A673 (cell line): Measurements from ENCODE around the gene SIGLEC8. TPM values are rescaled to one million over a fixed set of nuclear protein-coding genes. Genes with fewer than 3 reads are reported as not detected.
"Not testable (repeated sequence)": the region's sequence is repeated elsewhere in the genome, so short reads cannot be mapped to it uniquely, and the experiment has no call there.

Experiments
- BruUV-seq: library from RNA; stranded (reverse); fragments of 400-500 nt; replicated peaks from 2 replicates; lab custom pipeline; 2021; lab: Mats Ljungman, UMichigan
- CTCF ChIA-PET: fragments of 300-600 bp; sonication (Branson Sonifier 250); formaldehyde crosslinking; loops from one replicate; lab custom pipeline; 2022; ENCODE audit warnings: antibody characterized with exemption; lab: Charles Lee
- POLR2A ChIA-PET: fragments of 300-600 bp; sonication (Branson Sonifier 250); formaldehyde crosslinking; loops from one replicate; lab custom pipeline; 2022; ENCODE audit warnings: antibody characterized with exemption; ENCODE audit not compliant: low non-redundant PET; lab: Charles Lee
- DNase-seq: peaks from one replicate; pipeline ENCODE4 v3.0.0-alpha.2; 2015; ENCODE audit warnings: low spot score
- H3K27ac ChIP-seq: fragments of 200-600 bp; sonication (generic); 2 replicates; pipeline ENCODE4 v1.5.1; 2016; ENCODE audit warnings: mixed run types, low read depth, mild to moderate bottlenecking, mixed read lengths, antibody characterized with exemption, low read length; ENCODE audit not compliant: poor library complexity, severe bottlenecking
- H3K27me3 ChIP-seq: fragments of 200-600 bp; sonication (generic); replicated peaks from 2 replicates; pipeline ENCODE4 v1.6.1; 2017; ENCODE audit warnings: mixed run types, low read depth, mild to moderate bottlenecking, mixed read lengths, antibody characterized with exemption, low read length; ENCODE audit not compliant: insufficient read depth, poor library complexity
- H3K36me3 ChIP-seq: fragments of 200-600 bp; sonication (generic); 2 replicates; pipeline ENCODE4 v1.6.1; 2016; ENCODE audit warnings: mixed run types, mild to moderate bottlenecking, mixed read lengths, antibody characterized with exemption, low read length; ENCODE audit not compliant: insufficient read depth, poor library complexity, severe bottlenecking
- H3K4me1 ChIP-seq: fragments of 200-600 bp; sonication (generic); 2 replicates; pipeline ENCODE4 v1.6.1; 2017; ENCODE audit warnings: mixed run types, mild to moderate bottlenecking, mixed read lengths, antibody characterized with exemption, low read length; ENCODE audit not compliant: insufficient read depth, poor library complexity, severe bottlenecking
- H3K4me3 ChIP-seq: fragments of 200-600 bp; sonication (generic); 2 replicates; pipeline ENCODE4 v1.5.1; 2016; ENCODE audit warnings: low read depth, mixed run types, mild to moderate bottlenecking, mixed read lengths, low read length; ENCODE audit not compliant: poor library complexity, severe bottlenecking
- H3K9me3 ChIP-seq: fragments of 200-600 bp; sonication (generic); 2 replicates; pipeline ENCODE4 v1.6.1; 2016; ENCODE audit warnings: mixed run types, low read depth, mild to moderate bottlenecking, mixed read lengths, antibody characterized with exemption, low read length; ENCODE audit not compliant: poor library complexity, severe bottlenecking
- CTCF ChIP-seq: fragments of 300-800, 200-600 bp; sonication (generic); conservative IDR thresholded peaks from 2 replicates; pipeline ENCODE4 v1.5.1; 2017; ENCODE audit warnings: low read depth, mild to moderate bottlenecking, antibody characterized with exemption, low read length, moderate library complexity, mixed read lengths
- EZH2 ChIP-seq: fragments of 200-600 bp; sonication (generic); IDR thresholded peaks from 2 replicates; pipeline ENCODE4 v1.6.1; 2017; ENCODE audit warnings: borderline replicate concordance, low read depth, mild to moderate bottlenecking, mixed read lengths, antibody characterized with exemption, low read length; ENCODE audit not compliant: poor library complexity, severe bottlenecking
- intact Hi-C: fragments of 100-400 bp; cut with micrococcal nuclease; formaldehyde crosslinking; loops from one replicate; pipeline ENCODE4 v1.10.0; 2022; ENCODE audit not compliant: unreplicated experiment
- total RNA-seq: library from RNA; stranded (reverse); gene quantifications from 2 replicates; pipeline ENCODE4 v1.2.3, GENCODE V29; 2021

SIGLEC8 gene
- total RNA-seq, 1 experiment from 2014 or later, result not detected

GRCh38 chr19:51448411-51449016 is 9.7 kb downstream of the SIGLEC8 start:
- BruUV-seq, result no TSS peak
- Histone ChIP-seq H3K9me3 (no peaks in the 10 kb centered on the region), H3K4me3 (no peak overlapping the region), H3K4me1 (no peaks in the 10 kb centered on the region), H3K27me3 (peaks cover 34% of the 10 kb centered on the region), H3K36me3 (no peaks in the 10 kb centered on the region), H3K27ac (no peak overlapping the region)
- intact Hi-C loops, result no loop called here
- no peak for TF ChIP-seq CTCF
- no peak for TF ChIP-seq EZH2
- POLR2A ChIA-PET, result no interaction called here
- CTCF ChIA-PET, result no interaction called here
- DNase-seq, result no peak

GRCh38 chr19:51448011-51448410 is 10.2 kb downstream of the SIGLEC8 start:
- H3K4me1 ChIP-seq, result no peaks in the 10 kb centered on the region
- ChIA-PET CTCF (no interaction called here), POLR2A (no interaction called here)
- H3K9me3 ChIP-seq, result no peaks in the 10 kb centered on the region
- peaks cover 39% of the 10 kb centered on the region for H3K27me3 ChIP-seq
- H3K4me3 ChIP-seq, result no peak overlapping the region
- no peak for DNase-seq
- no peak for TF ChIP-seq EZH2
- no peak for TF ChIP-seq CTCF
- H3K27ac ChIP-seq, result no peak overlapping the region
- intact Hi-C loops, result no loop called here
- no peaks in the 10 kb centered on the region for H3K36me3 ChIP-seq
- BruUV-seq, result no TSS peak

GRCh38 chr19:51447510-51447909 is 10.7 kb downstream of the SIGLEC8 start:
- H3K4me1 ChIP-seq, H3K36me3 ChIP-seq, BruUV-seq, DNase-seq, intact Hi-C loops, POLR2A ChIA-PET, H3K4me3 ChIP-seq, CTCF ChIA-PET, H3K9me3 ChIP-seq, H3K27ac ChIP-seq: not testable (repeated sequence)
- H3K27me3 ChIP-seq, result peaks cover 40% of the 10 kb centered on the region
